ENCODE results near the gene PCID2.

PCID2 gene

GRCh38 chr13:113148407-113148806, 60.1 kb downstream of the PCID2 start:
- DNase-seq = no peak

GRCh38 chr13:113147206-113147605, 61.3 kb downstream of the PCID2 start:
- DNase-seq = no peak

GRCh38 chr13:113146750-113147149, 61.7 kb downstream of the PCID2 start:
- DNase-seq = no peak

- no peak for DNase-seq
Measured at GRCh38 chr13:113145911-113146598, 62.4 kb downstream of the PCID2 start.

GRCh38 chr13:113145496-113145895, 63.0 kb downstream of the PCID2 start:
- DNase-seq = no peak

- no peak for DNase-seq
Measured at GRCh38 chr13:113144255-113144629, 64.2 kb downstream of the PCID2 start.

- no peak for DNase-seq
Measured at GRCh38 chr13:113143466-113144254, 64.8 kb downstream of the PCID2 start.

- no peak for DNase-seq
Measured at GRCh38 chr13:113142876-113143275, 65.6 kb downstream of the PCID2 start.

- no peak for DNase-seq
Measured at GRCh38 chr13:113141601-113141970, 66.9 kb downstream of the PCID2 start.

GRCh38 chr13:113140677-113141600, 67.5 kb downstream of the PCID2 start:
- no peak for DNase-seq

- no peak for DNase-seq
Measured at GRCh38 chr13:113139577-113139976, 68.9 kb downstream of the PCID2 start.

- DNase-seq = no peak
Measured at GRCh38 chr13:113138792-113139551, 69.5 kb downstream of the PCID2 start.

GRCh38 chr13:113137691-113138298, 70.7 kb downstream of the PCID2 start:
- no peak for DNase-seq

GRCh38 chr13:113135281-113135760, 73.1 kb downstream of the PCID2 start:
- DNase-seq = no peak

- DNase-seq = peak; percentile 14
Measured at GRCh38 chr13:113129921-113130750, 78.3 kb downstream of the PCID2 start.

GRCh38 chr13:113129480-113129879, 79.0 kb downstream of the PCID2 start:
- no peak for DNase-seq

Data from fibroblast of skin of right quadriceps (primary cell).